Duodenal mucosa (tissue), 2 donors: ENCODE data around the gene PPP1CB.

Source experiments
- H3K27ac ChIP-seq: one replicate; pipeline ENCODE4 v1.7.0; 2013; ENCODE audit warnings: low read depth, low read length
- H3K27me3 ChIP-seq, 2 donors: one replicate each; pipeline ENCODE4 v1.7.0; 2013; ENCODE audit warnings: low read length in 2 of 2, control low read depth in 1 of 2; ENCODE audit not compliant: insufficient read depth in 2 of 2, control insufficient read depth in 1 of 2
- H3K36me3 ChIP-seq, 2 donors: one replicate each; pipeline ENCODE4 v1.7.0; 2013; ENCODE audit warnings: low read length in 2 of 2, control low read depth in 1 of 2; ENCODE audit not compliant: insufficient read depth in 2 of 2, control insufficient read depth in 1 of 2
- H3K4me1 ChIP-seq, 2 donors: one replicate each; pipeline ENCODE4 v1.7.0; 2013; ENCODE audit warnings: low read length in 2 of 2, control low read depth in 1 of 2; ENCODE audit not compliant: insufficient read depth in 2 of 2, control insufficient read depth in 1 of 2
- H3K4me3 ChIP-seq, 2 donors: one replicate each; pipeline ENCODE4 v1.7.0; 2013; ENCODE audit warnings: low read length in 2 of 2, low read depth in 1 of 2
- H3K9ac ChIP-seq, 2 donors: one replicate each; pipeline ENCODE4 v1.7.0; 2013; ENCODE audit warnings: low read length in 2 of 2, low read depth in 1 of 2
- H3K9me3 ChIP-seq, 2 donors: one replicate each; pipeline ENCODE4 v1.7.0; 2013; ENCODE audit warnings: low read length in 2 of 2, control low read depth in 1 of 2; ENCODE audit not compliant: control insufficient read depth in 1 of 2

The PPP1CB gene

GRCh38 chr2:28751252-28751955 is at the start of gene PPP1CB:
Gene PPP1CB, plus strand, starts transcription at chr2:28751830. Its CDS starts 295 bp downstream, at chr2:28752125.
- Histone ChIP-seq H3K4me1 (peaks cover 38 to 51% of the 10 kb centered on the region in 2 donors), H3K9ac (peak within 1 kb of the TSS; percentile 95 to 96), H3K27me3 (no peaks in the 10 kb centered on the region), H3K4me3 (peak within 1 kb of the TSS; percentile 89 to 95), H3K9me3 (no peaks in the 10 kb centered on the region), H3K36me3 (no peaks in the 10 kb centered on the region), H3K27ac (peak within 1 kb of the TSS; percentile 98)

DNA sequence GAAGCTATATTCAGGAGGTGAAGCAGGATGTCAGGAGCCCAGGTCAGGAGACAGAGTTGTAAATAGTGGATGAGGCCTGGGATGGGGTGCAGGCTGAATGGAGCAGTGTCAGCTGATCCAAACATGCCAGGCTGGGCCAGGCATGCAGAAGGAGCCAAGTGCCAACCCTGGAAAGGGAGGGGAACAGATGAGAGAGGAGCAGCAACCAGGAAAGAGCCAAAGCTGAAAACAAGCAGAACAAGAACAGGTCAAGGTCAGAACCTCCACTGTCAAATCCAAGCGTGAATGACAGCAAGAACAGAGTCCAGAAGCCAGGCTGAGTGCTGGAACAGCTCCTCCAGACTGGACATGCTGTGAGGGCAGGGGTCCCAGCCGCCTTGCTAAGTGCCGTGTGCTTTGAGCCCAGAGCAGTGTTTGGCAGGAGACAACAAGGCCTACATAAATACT is 49.2 kb upstream of the PPP1CB start:
- Histone ChIP-seq H3K27ac (no peak overlapping the region), H3K27me3 (no peaks in the 10 kb centered on the region), H3K36me3 (no peaks in the 10 kb centered on the region), H3K9ac (no peak overlapping the region), H3K4me3 (no peak overlapping the region), H3K9me3 (peaks cover 7% of the 10 kb centered on the region in 2 donors), H3K4me1 (no peaks in the 10 kb centered on the region)

- H3K9me3 ChIP-seq = peaks cover 7% of the 10 kb centered on the region in 2 donors
- H3K27ac ChIP-seq = no peak overlapping the region
- no peaks in the 10 kb centered on the region for H3K27me3 ChIP-seq
- H3K4me3 ChIP-seq = no peak overlapping the region
- H3K9ac ChIP-seq = no peak overlapping the region
- no peaks in the 10 kb centered on the region for H3K4me1 ChIP-seq
- no peaks in the 10 kb centered on the region for H3K36me3 ChIP-seq
These were observed 48.8 kb upstream of the PPP1CB start for GRCh38 chr2:28702878-28703277.

GRCh38 chr2:28704621-28705020 is 47.0 kb upstream of the PPP1CB start:
- Histone ChIP-seq H3K9me3 (peaks cover 7% of the 10 kb centered on the region in 2 donors), H3K9ac (no peak overlapping the region), H3K36me3 (no peaks in the 10 kb centered on the region), H3K4me1 (peaks cover 0 to 9% of the 10 kb centered on the region in 2 donors), H3K27me3 (no peaks in the 10 kb centered on the region), H3K4me3 (no peak overlapping the region), H3K27ac (no peak overlapping the region)

DNA sequence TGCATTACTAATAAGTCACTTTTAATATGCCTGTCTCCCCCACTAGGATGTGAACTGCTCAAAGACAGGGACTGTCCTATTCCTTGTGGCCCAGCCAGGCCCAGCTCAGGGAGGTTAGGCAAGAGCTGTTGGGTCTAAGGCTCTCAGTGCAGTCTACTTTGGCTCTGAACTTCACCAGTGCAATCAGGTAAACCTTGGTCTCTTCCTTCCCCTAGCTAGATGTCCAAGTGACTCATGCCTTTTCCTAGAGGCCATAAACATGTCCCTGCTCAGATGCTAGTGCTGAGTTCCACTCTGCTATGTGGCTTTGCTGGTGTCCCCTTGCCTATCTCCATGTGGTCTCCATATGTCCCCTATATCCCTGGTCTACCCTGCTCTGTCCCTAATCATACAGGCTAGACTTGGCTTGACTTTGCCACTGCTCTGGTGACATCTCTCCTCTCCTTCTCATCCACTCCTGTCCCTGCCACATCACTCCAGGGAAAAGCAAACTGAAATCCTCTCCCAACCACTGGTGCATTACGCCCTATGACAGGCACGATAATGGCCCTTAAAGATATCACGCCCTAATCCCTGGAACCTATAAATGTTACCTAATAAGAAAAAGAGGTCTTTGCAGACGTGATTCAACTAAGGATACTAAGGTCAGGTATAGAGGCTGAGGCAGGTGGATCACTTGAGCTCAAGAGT is 45.7 kb upstream of the PPP1CB start:
- no peak overlapping the region for H3K27ac ChIP-seq
- no peaks in the 10 kb centered on the region for H3K27me3 ChIP-seq
- H3K36me3 ChIP-seq = no peaks in the 10 kb centered on the region
- H3K9ac ChIP-seq = no peak overlapping the region
- H3K4me3 ChIP-seq = no peak overlapping the region
- peaks cover 0 to 9% of the 10 kb centered on the region in 2 donors for H3K4me1 ChIP-seq
- H3K9me3 ChIP-seq = peaks cover 7% of the 10 kb centered on the region in 2 donors

GRCh38 chr2:28707592-28707991 is 44.0 kb upstream of the PPP1CB start:
- Histone ChIP-seq H3K9ac (no peak overlapping the region), H3K27me3 (no peaks in the 10 kb centered on the region), H3K9me3 (peaks cover 7% of the 10 kb centered on the region in 2 donors), H3K4me3 (no peak overlapping the region), H3K4me1 (peaks cover 0 to 9% of the 10 kb centered on the region in 2 donors), H3K27ac (no peak overlapping the region), H3K36me3 (no peaks in the 10 kb centered on the region)

DNA sequence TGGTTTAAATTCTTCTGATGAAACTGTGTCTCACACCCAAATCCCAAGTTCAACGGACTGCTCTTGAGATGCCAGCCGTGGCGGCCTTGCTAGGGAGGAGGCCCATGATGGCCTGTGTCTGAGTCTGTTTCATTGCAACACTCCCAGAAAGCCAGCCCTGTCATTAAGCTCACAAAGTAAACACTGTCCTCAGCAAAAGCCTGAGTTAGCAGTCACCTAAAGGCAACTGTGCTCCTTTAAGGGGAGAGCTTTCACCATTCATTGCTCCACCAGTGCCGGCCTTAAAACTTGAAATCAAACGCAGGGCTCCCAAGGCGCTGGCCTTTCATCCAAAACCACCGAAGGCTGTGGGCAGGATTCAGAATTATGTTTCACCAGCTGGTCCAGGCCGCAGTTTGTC is 42.5 kb upstream of the PPP1CB start:
- no peaks in the 10 kb centered on the region for H3K36me3 ChIP-seq
- H3K4me1 ChIP-seq = peaks cover 0 to 9% of the 10 kb centered on the region in 2 donors
- no peak overlapping the region for H3K27ac ChIP-seq
- no peak overlapping the region for H3K4me3 ChIP-seq
- H3K27me3 ChIP-seq = no peaks in the 10 kb centered on the region
- peaks cover 7% of the 10 kb centered on the region in 2 donors for H3K9me3 ChIP-seq
- no peak overlapping the region for H3K9ac ChIP-seq

DNA sequence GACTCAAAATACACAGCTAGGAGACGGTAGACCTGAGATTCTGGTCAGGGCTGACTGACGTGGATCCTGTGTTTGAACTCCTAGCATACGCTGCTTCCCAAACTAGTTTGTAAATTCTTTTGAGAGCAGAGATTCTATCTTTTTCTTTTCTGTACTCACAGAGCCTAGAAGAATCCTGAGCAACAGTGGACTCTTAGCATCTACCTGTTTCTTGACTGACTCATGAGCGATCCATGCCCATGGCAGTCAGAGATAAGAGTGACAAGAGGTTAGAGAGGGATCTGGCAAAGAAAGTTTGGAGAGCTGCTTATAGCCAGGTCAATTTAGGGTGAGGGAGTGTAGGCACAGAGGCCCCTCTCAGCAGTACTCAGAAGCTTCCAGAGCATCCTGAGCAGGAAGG is 41.1 kb upstream of the PPP1CB start:
- Histone ChIP-seq H3K27me3 (no peaks in the 10 kb centered on the region), H3K4me3 (no peak overlapping the region), H3K36me3 (no peaks in the 10 kb centered on the region), H3K9me3 (peaks cover under 1% of the 10 kb centered on the region in 2 donors), H3K4me1 (peaks cover 0 to 9% of the 10 kb centered on the region in 2 donors), H3K9ac (no peak overlapping the region), H3K27ac (no peak overlapping the region)

DNA sequence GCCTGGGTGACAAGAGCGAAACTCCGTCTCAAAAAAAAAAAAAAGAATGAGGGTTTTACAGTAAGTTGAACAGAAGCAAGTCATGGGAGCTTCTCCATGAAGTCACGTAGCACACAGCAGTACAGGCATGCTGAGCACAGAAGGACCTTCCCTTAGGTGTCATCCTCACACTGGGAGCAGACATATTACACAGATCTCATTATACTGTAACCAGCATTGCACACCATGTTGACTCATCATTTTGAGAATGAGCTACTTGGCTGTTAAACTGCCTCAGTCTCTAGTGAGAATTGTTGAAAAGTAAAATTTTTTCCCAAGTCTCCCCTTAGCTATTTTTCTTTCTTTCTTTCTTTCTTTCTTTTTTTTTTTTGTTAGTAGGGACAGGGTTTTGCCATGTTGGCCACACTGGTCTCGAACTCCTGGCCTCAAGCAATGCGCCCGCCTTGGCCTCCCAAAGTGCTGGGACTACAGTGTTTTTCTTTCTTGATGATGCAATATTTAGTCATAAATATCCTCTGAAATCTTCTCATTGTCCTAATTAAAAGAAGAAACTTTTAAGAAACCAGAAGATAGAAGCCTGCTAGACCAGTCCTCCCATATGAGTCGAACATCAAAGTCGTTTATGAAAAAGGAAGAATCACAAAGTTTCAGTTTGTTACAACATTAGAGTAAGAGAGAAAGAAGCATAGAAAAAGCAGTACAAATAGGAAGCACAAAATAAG is 37.9 kb upstream of the PPP1CB start:
- H3K4me3 ChIP-seq = no peak overlapping the region
- H3K36me3 ChIP-seq = no peaks in the 10 kb centered on the region
- H3K27me3 ChIP-seq = no peaks in the 10 kb centered on the region
- no peak overlapping the region for H3K9ac ChIP-seq
- no peak overlapping the region for H3K27ac ChIP-seq
- H3K9me3 ChIP-seq = no peaks in the 10 kb centered on the region
- H3K4me1 ChIP-seq = peaks cover 0 to 27% of the 10 kb centered on the region in 2 donors
